GM12872 (cell line): Measurements from ENCODE around the gene IFT122.

Experiments used
- CTCF ChIP-seq: IDR thresholded peaks from 3 replicates; pipeline ENCODE4 v1.5.1; 2011; ENCODE audit warnings: low read depth, mild to moderate bottlenecking, low read length, moderate library complexity; ENCODE audit not compliant: insufficient read depth

IFT122 gene

GRCh38 chr3:129542747-129543146, 102.7 kb downstream of the IFT122 start:
- TF ChIP-seq CTCF: no peak

GRCh38 chr3:129543156-129543790, 103.2 kb downstream of the IFT122 start, which contains the start of gene H1-8:
H1-8 (plus strand) TSS chr3:129543175; CDS start chr3:129543219, 44 bp downstream.
- TF ChIP-seq CTCF: no peak

GRCh38 chr3:129543999-129544398, 104.0 kb downstream of the IFT122 start:
- no peak for TF ChIP-seq CTCF

GRCh38 chr3:129547241-129547640, 107.2 kb downstream of the IFT122 start:
- no peak for TF ChIP-seq CTCF

GRCh38 chr3:129548104-129548965, 108.3 kb downstream of the IFT122 start:
- TF ChIP-seq CTCF: no peak

GRCh38 chr3:129549006-129549800, 109.2 kb downstream of the IFT122 start:
- no peak for TF ChIP-seq CTCF

GRCh38 chr3:129549805-129550204, 109.8 kb downstream of the IFT122 start:
- TF ChIP-seq CTCF: no peak
